ENCODE results near the gene TMEM42.
A peak's percentile ranks its signal among the peaks of the same experiment; 100 is the strongest.

The TMEM42 gene

DNA sequence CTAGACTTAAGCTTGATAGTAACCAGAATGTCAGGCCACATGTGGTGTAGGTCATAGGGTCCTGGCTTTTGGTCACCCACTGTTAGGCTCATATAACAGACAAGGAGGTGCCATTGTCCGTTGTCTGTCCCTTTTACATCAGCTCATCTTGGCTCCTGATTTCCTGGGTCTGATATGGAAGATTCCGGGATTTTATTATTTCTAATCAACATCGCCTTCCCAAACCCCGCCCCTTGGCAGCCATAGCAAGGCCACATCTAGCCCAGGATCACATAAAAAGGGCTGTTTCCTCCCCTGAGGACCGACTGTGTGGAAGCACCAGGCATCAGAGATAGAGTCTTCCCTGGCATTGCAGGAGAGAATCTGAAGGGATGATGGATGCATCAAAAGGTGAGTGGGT lies 12.6 kb downstream of the TMEM42 start, which contains the start of gene TGM4:
Gene TGM4, plus strand, starts transcription at position 301 of the 400 bp plus-strand sequence. Its CDS starts 71 bp downstream, at position 372.
- DNase-seq (ENCODE audit: low spot score) = no peak

GRCh38 chr3:44875596-44875995 lies 13.9 kb downstream of the TMEM42 start:
- DNase-seq (ENCODE audit: low spot score) = no peak

DNA sequence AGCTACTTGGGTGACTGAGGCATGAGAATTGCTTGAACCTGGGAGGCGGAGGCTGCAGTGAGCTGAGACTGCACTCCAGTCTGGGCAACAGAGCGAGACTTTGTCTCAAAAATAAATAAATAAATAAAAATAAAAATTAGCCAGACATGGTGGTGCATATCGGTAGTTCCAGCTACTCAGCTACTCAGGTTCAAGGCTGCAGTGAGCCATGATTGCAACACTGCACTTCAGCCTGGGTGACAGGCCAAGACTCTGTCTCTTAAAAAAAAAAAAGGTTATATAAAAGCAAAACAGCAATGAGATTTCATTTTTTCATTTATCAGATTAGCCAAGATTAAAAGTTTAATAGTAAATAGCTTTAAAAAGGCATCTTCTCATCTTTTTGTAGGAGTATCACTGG lies 15.6 kb downstream of the TMEM42 start:
- no peak for DNase-seq (ENCODE audit: low spot score)

GRCh38 chr3:44880284-44880683 lies 18.6 kb downstream of the TMEM42 start:
- no peak for DNase-seq (ENCODE audit: low spot score)

DNA sequence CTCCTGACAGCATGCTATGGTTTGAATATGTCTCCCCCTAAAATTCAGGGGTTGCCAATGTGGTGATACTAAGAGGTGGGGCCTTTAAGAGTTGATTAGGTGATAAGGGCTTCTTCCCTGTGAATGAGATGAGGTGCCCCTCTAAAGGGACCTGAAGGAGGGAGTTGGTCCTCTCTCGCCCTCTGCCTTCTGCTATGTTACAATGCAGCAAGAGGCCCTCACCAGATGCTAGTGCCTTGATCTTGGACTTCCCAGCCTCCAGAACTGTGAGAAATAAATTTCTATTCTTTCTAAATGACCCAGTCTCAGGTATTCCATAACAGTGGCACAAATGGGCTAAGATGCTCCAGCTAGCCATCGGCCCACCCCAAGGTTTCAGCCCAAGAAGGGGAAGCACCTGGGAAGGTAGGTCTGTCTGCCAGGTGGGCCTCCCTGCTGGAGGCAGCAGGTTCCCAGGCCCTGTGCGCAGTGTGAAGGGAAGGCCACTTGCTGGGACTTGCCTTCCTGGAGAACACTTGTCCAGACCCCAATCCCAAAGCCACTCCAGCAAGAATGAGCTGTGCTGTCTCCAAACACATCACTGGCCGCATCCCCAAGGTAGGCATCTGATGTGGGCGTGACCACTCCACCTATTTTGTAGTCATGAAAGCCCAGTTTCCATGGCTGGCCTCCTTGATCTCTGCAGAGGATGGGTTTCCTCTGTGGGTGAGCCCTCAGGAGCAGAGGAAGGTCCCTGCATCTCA lies 21.7 kb downstream of the TMEM42 start:
- no peak for DNase-seq (ENCODE audit: low spot score)

DNA sequence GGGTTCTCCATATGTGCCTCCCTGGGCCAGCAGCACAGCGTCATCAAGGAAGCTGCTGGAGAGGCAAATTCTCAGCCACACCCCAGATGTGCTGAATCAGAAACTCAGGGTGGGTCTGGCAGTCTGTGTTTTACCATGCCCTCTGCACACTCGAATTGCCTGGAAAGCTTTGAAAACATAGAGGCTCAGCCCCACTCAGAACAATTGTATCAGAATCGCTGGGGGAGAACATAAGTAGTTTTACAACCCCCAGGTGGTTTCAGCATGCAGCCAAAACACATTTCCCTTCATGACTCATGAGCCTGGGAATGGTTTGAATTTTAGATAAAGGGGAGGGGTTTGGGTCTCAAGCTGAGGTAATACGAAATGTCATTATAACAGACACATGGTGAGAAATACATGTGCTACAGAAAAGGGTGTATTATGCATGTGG lies 22.3 kb downstream of the TMEM42 start:
- DNase-seq (ENCODE audit: low spot score) = no peak

- no peak for DNase-seq (ENCODE audit: low spot score)
Observed at GRCh38 chr3:44885618-44886017, 23.9 kb downstream of the TMEM42 start.

GRCh38 chr3:44886561-44886960 lies 24.8 kb downstream of the TMEM42 start:
- no peak for DNase-seq (ENCODE audit: low spot score)

GRCh38 chr3:44887101-44887500 lies 25.4 kb downstream of the TMEM42 start:
- no peak for DNase-seq (ENCODE audit: low spot score)

DNA sequence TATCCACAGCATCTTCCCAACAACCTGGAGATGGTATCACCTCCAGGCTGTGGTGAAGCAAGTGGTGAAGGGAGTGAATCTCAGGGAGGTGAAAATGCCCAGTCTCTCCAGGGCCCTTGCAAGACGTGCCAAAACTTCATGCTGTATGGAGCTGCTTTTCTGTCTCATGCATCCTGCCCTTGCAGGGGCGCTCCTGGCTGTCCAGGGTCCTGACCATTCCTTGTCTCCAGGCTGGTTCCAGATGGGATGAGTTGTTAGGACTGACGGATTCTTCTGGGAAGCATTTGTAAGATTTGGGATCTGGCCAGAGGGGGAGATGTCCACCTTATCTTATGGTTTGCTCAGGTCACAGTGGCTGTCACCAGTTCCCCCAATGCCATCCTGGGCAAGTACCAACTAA lies 28.5 kb downstream of the TMEM42 start:
- DNase-seq (ENCODE audit: low spot score) = no peak

DNA sequence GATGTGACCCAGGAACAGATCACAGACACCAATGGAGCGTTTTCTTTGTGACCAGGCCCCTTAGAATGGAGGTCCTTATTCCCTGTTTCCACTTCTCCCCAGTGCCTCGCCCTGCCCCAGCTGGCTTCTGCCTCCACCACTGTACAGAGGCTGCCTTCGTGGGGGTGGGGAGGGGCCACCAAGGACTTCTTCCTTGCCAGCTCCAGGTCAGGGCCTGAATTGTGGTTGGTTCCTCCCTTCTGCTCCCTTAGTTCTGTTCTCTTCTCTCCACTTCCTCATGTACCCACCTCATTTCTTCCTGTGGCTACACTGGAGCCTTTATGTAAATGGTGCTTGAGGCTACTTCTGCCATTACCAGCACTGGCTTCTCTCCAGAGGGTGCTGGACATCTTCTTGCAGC lies 29.1 kb downstream of the TMEM42 start:
- DNase-seq (ENCODE audit: low spot score) = no peak

DNA sequence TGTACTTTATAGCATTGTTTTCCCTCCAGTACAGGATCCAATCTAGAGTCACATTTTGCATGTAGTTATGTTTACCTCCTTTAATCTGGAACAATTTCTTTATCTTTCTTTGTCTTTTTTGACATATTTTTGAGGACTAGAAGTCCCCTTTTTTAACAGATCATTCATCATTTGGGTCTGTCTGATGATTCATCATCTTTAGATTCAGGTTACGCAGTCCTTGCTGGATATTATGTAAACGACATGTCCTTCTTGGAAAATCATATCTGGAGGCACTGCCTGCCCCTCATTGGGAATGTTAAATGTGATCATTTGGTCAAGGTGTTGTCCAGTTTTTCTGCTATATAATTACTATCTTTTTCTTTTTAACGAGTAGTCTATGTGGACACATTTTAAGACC lies 31.0 kb downstream of the TMEM42 start:
- DNase-seq (ENCODE audit: low spot score) = no peak

- no peak for DNase-seq (ENCODE audit: low spot score)
Observed at GRCh38 chr3:44893097-44893496, 31.4 kb downstream of the TMEM42 start.

GRCh38 chr3:44894485-44894884 lies 32.8 kb downstream of the TMEM42 start:
- DNase-seq (ENCODE audit: low spot score) = no peak

DNA sequence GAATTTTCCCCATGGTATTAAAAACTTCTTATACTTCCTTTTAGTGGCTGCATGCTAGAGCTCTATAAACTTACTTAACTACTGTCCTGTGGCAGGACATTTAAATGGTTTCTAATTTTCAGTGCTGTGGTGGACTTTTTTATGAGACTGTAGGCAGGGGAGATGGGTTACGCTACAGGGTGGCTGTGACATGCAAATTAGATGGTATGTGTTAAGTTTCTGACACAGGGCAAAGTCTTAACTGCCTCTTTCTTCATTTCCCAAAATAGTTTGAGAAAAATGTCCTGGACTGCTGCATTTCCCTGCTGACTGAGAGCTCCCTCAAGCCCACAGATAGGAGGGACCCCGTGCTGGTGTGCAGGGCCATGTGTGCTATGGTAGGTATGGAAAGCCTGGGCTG lies 34.7 kb downstream of the TMEM42 start:
- peak; percentile 30 for DNase-seq (ENCODE audit: low spot score)

- DNase-seq (ENCODE audit: low spot score) = no peak
Observed at GRCh38 chr3:44899683-44900367, 38.1 kb downstream of the TMEM42 start.

GRCh38 chr3:44902628-44903027 lies 40.9 kb downstream of the TMEM42 start:
- no peak for DNase-seq (ENCODE audit: low spot score)

GRCh38 chr3:44903314-44903713 lies 41.6 kb downstream of the TMEM42 start:
- no peak for DNase-seq (ENCODE audit: low spot score)

- DNase-seq (ENCODE audit: low spot score) = no peak
Observed at GRCh38 chr3:44903751-44904150, 42.0 kb downstream of the TMEM42 start.

DNA sequence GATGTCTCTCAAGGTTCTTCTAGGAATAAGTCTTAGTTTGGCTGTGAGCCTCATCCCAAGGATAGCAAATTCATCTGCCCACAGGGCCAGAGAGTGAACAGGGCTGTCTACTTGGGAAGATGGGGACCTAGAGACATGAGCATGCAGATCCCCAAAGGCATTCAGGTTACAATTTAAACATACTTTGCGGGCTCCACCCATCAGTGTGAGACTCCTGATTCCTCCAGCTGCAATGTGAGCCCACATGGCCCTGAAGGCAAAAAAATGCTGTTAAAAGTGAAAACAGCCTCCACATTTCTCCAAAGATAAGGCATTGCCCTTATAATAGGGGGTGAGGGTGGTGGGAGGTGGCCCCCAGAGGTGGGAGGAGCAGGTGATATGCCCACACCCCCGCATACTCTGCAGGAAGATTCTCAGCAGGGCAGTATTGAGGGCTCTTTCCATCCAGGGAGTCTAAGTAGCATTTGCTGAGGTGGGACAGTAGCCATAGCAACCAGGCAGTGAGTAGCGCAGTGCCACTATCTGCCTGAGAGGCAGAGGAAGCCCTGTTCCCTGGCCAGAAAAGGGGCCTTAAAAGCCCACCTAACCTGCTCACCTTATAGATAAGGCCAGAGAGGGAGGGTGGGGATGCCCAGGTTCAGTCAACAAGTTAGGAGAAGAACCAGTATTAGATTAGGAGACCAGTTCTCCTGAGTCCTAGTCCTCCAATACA lies 43.9 kb downstream of the TMEM42 start:
- no peak for DNase-seq (ENCODE audit: low spot score)

- no peak for DNase-seq (ENCODE audit: low spot score)
Observed at GRCh38 chr3:44906997-44907396, 45.3 kb downstream of the TMEM42 start.

DNA sequence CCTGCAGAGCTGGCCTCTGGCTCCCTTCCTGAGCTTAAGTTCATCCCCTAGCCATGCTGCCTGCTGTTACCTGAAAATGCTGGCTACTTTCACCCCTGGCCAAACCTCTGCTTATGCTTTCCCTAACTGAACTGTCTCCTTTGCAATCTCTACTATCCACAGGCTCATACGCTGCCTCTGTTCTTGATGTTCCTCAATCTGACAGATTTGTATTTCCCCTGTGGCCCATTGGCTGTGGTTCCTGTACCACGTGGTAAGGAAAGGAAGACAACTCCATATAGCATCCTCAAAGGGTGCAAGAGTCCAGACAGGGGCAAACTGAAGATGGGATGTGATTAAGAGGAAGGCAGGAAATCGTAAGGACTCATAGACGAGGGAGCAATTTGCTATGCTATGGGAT lies 45.9 kb downstream of the TMEM42 start:
- no peak for DNase-seq (ENCODE audit: low spot score)

DNA sequence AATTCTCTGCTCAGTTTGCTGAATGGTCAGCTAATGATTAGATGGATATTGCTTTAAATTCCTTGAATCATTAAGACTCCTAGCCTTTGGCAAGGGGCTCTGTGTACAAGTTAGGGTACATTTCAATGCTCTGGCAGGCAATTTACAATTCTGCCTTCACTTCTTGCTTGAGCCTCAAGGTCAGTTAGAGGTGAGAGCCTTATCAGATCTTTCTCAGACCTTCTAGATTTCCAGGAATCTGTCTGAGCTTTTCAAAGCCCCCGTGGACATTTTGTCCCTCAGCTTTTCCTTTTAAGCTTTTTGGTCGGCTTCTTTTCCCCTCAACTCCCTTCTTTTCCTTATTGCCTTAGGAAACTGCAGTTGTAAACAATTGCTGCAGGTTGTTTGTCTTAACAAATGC lies 47.4 kb downstream of the TMEM42 start:
- no peak for DNase-seq (ENCODE audit: low spot score)
